WERI-Rb-1 (cell line): Measurements from ENCODE around the gene RRAD.

ENCODE experiments used
- DNase-seq: peaks from one replicate; pipeline ENCODE4 v3.0.0-alpha.2; 2020
- H3K27ac ChIP-seq: fragments of 250-450 bp; sonication (Bioruptor Pico); 2 replicates; pipeline ENCODE4 v1.5.1; 2020; ENCODE audit warnings: mild to moderate bottlenecking, moderate library complexity
- H3K27me3 ChIP-seq: fragments of 250-450 bp; sonication (Bioruptor Pico); 2 replicates; pipeline ENCODE4 v1.5.1; 2021; ENCODE audit warnings: mild to moderate bottlenecking, low read depth, moderate library complexity; ENCODE audit not compliant: insufficient read depth, severe bottlenecking
- H3K36me3 ChIP-seq: fragments of 250-450 bp; sonication (Bioruptor Pico); 2 replicates; pipeline ENCODE4 v1.5.1; 2020; ENCODE audit warnings: mild to moderate bottlenecking, moderate library complexity
- H3K4me3 ChIP-seq: 2 replicates; pipeline ENCODE4 v1.5.1; 2011; ENCODE audit warnings: low read depth, mild to moderate bottlenecking, control low read depth, low read length
- H3K9me3 ChIP-seq: fragments of 250-450 bp; sonication (Bioruptor Pico); 2 replicates; pipeline ENCODE4 v1.5.1; 2021; ENCODE audit warnings: mild to moderate bottlenecking, moderate library complexity; ENCODE audit not compliant: severe bottlenecking
- TF ChIP-seq, protein P1 (sequence below): IDR thresholded peaks from 2 replicates; pipeline ENCODE4 v1.5.1; 2011; ENCODE audit warnings: low read depth, mild to moderate bottlenecking, control low read depth, inconsistent platforms, low read length

The RRAD gene

DNA sequence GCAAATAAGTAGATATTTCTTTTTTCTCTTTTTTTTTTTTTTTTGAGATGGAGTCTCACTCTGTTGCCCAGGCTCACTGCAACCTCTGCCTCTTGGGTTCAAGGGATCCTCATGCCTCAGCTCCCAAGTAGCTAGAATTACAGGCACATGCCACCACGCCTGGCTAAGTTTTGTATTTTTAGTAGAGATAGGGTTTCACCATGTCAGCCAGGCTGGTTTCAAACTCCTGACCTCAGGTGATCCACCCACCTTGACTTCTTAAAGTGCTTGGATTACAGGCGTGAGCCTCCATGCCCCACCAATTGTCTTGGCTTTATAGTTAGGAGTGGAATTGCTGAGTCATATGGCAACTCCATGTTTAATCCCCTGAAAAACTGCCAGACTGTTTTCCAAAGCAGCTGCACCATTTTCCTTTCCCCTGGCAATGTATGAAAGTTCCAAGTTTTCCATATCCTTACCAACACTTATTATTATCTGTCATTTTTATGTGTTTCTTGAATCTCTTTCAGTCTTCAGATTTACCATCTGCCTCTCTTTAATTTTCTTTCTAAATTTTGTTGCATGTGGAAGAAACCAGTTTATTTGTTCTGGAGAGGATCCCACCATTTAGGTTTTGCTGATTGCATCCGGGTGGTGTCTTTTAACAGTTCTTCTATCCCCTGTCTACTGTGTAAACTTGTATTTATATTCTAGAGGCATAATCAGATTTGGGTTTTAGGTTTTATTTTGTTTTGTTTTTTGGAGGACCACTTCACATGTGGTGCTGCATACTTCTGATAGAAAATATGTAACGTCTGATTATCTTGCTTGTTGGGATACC, 25.8 kb upstream of the RRAD start:
- peak; percentile 53 for DNase-seq
- Histone ChIP-seq H3K27me3 (no peaks in the 10 kb centered on the region), H3K9me3 (peaks cover 7% of the 10 kb centered on the region), H3K4me3 (no peak overlapping the region), H3K36me3 (no peaks in the 10 kb centered on the region), H3K27ac (peak overlapping the region; percentile 74)
- TF ChIP-seq, protein P1, sequence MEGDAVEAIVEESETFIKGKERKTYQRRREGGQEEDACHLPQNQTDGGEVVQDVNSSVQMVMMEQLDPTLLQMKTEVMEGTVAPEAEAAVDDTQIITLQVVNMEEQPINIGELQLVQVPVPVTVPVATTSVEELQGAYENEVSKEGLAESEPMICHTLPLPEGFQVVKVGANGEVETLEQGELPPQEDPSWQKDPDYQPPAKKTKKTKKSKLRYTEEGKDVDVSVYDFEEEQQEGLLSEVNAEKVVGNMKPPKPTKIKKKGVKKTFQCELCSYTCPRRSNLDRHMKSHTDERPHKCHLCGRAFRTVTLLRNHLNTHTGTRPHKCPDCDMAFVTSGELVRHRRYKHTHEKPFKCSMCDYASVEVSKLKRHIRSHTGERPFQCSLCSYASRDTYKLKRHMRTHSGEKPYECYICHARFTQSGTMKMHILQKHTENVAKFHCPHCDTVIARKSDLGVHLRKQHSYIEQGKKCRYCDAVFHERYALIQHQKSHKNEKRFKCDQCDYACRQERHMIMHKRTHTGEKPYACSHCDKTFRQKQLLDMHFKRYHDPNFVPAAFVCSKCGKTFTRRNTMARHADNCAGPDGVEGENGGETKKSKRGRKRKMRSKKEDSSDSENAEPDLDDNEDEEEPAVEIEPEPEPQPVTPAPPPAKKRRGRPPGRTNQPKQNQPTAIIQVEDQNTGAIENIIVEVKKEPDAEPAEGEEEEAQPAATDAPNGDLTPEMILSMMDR: no peak

DNA sequence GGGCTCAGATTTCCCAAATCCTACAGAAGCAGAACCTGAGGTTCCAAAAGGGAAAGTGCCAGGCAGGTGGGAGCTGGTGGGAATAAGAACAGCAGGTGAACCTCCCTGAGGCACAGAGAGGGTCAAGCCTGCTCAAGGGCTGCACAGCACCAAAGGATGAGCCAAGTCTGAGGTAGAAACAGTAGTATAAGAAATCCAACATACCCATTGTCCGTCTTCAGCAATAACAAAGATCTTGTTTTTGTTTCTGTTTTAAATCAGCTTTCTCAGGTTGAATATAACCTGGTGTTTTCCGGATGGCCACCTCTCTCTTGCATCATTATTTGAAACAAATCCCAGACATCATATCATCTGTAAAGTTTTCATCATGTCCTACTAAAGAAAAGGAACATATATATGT, 25.1 kb upstream of the RRAD start:
- Histone ChIP-seq H3K9me3 (peaks cover 7% of the 10 kb centered on the region), H3K4me3 (no peak overlapping the region), H3K36me3 (no peaks in the 10 kb centered on the region), H3K27me3 (no peaks in the 10 kb centered on the region), H3K27ac (peak overlapping the region; percentile 4; the same call in 1 of the 2 replicates)
- DNase-seq: no peak
- TF ChIP-seq, protein P1: no peak

- H3K36me3 ChIP-seq: no peaks in the 10 kb centered on the region
- H3K27ac ChIP-seq: no peak overlapping the region
- H3K9me3 ChIP-seq: peaks cover 7% of the 10 kb centered on the region
- H3K27me3 ChIP-seq: no peaks in the 10 kb centered on the region
- TF ChIP-seq, protein P1: no peak
- H3K4me3 ChIP-seq: no peak overlapping the region
- no peak for DNase-seq
Observed at GRCh38 chr16:66949472-66949871, 24.1 kb upstream of the RRAD start.

DNA sequence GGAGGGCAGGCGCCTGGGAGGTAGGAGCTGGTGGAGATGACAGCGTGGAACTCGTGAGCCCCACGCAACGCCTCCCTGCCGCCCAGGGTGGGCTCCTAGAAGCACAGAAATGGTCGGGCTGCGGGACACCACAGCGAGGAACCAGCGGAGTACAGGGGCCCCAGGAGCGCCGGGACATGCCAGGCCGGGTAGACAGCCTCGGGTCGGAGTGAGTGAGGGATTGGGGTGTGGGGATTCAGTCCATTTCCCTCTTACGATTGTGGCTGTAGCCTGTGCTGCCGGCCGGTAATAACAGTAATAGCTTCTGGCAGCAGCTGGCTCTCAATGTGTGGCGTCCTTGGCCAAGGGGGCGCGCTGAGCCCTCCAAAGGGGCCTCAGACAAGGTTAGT, 23.5 kb upstream of the RRAD start:
- no peak for DNase-seq
- H3K36me3 ChIP-seq: no peaks in the 10 kb centered on the region
- no peaks in the 10 kb centered on the region for H3K27me3 ChIP-seq
- H3K9me3 ChIP-seq: peaks cover 7% of the 10 kb centered on the region
- no peak overlapping the region for H3K4me3 ChIP-seq
- TF ChIP-seq, protein P1: no peak
- no peak overlapping the region for H3K27ac ChIP-seq

DNA sequence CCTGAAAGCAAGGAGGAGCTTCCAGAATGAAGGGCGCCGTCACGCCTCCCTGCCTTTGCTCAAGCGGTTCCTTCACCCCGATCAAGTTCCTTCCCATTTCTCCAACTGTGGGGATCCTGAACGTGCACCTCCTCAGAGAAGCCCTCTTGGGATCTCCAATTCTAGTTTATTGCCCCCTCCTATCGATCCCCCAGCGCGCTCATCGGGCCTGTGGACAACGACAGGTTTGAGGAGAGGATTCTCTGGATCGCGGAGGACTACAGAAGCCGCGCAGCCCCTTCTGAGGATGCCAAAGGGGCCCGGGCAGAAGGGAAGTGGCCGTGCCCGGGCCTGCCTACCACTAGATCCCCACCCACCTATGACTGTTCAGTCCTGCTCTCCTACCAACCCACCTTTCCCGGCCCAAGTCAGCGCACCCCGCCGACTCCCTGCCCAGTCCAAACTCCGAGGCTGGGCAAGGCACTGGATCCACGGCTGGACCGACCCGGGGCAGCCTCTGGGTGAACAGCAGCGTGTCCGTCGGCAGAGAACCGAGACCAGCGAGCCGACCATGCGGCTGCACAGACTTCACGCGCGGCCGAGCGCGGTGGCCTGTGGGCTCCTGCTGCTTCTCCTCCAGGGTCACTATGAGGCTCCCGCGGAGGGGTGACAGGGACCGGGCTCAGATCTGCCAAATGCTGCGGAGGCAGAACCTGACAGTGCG, 22.9 kb upstream of the RRAD start:
- H3K27ac ChIP-seq: no peak overlapping the region
- peaks cover 7% of the 10 kb centered on the region for H3K9me3 ChIP-seq
- no peak overlapping the region for H3K4me3 ChIP-seq
- TF ChIP-seq, protein P1: no peak
- H3K36me3 ChIP-seq: peaks cover 2% of the 10 kb centered on the region
- no peak for DNase-seq
- no peaks in the 10 kb centered on the region for H3K27me3 ChIP-seq
